ENCODE results near the gene CALML5. TPM values are rescaled to one million over a fixed set of nuclear protein-coding genes. Genes with fewer than 3 reads are reported as not detected.

The CALML5 gene
- total RNA-seq, 2 experiments from 2014 or later: not detected

DNA sequence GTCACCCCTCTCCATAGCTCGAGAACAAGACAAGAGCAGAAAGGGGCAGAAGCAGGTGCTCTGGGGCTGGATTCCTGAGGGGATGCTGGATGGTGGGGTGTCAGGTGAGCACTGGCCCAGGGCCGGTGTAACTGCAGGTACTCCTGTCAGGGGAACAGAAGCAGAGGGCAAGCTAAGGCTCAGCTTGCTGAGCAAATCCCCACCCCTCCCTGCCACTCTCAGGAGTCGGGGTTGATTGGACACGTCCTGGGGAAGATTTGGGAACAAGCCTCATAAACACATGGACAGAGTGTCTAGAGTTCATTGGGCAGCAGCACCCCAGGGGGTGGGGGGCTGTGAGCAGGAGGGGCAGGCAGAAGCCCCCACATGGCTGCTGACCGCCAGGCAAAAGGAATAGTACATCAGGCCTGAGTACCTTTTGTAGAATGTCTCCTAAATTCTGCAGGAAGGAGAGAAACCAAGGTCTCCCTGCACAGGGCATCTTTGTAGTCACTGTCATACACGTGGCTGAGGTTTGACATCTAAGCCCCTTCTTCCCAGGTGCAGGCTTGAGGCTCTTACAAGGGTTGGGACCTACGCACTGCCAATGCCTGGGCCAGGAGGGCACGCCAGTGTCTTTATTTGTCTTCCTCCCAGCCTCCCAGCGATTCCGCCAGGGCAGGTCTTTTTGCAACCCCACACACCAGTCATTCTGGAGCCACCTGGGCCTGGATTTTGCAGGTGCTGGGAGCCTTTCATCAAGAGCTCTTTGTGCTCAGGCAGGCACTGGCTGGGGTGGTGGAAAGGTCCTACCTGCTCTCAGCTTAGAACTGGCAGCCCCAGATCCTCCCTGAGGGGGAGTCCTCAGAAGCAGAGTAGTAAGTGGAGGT is 28.2 kb upstream of the CALML5 start:
- TF ChIP-seq, protein P1, sequence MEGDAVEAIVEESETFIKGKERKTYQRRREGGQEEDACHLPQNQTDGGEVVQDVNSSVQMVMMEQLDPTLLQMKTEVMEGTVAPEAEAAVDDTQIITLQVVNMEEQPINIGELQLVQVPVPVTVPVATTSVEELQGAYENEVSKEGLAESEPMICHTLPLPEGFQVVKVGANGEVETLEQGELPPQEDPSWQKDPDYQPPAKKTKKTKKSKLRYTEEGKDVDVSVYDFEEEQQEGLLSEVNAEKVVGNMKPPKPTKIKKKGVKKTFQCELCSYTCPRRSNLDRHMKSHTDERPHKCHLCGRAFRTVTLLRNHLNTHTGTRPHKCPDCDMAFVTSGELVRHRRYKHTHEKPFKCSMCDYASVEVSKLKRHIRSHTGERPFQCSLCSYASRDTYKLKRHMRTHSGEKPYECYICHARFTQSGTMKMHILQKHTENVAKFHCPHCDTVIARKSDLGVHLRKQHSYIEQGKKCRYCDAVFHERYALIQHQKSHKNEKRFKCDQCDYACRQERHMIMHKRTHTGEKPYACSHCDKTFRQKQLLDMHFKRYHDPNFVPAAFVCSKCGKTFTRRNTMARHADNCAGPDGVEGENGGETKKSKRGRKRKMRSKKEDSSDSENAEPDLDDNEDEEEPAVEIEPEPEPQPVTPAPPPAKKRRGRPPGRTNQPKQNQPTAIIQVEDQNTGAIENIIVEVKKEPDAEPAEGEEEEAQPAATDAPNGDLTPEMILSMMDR (conservative IDR thresholded peaks at IDR 0.05; ENCODE audit: low read length): no peak
- TF ChIP-seq EZH2phosphoT487 (IDR thresholded peaks at IDR 0.05; ENCODE audit: borderline replicate concordance, low read depth, low read length): no peak
- no peak for DNase-seq (ENCODE audit: low spot score)
- POLR2A ChIA-PET: interaction anchor here (0.6 kb wide), 1 partner anchor 79 kb away, joined by 3 read pairs; no protein-coding TSS in a partner anchor

DNA sequence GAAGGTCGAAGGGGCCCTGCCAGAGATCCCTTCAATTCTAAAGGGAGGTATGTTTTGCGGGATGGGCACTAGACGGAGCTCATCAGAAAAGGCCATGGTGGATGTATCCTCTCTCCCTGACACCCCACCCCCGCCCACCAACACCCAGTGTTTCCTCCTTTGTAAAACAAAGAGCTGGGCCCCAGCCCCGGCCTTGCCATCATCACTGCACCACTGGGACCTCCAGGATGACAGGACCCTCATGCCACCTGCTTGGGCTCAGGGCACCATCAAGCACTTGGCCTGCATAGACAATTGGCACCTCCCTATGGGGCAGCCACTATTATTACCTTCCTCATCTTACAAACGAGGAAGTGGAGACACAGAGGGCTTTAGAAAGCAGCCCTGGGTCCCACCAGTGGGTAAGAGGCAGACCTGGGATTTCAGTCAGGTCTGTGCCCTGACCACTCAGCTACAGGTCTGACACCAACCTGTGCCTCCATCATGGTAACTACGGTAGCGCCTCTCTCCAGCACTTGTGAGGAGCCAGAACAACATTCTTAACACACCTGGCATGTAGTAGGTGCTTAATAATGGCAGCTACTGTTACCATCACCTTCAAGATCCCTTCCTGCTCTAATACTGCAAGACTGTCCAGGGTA is 27.4 kb upstream of the CALML5 start:
- TF ChIP-seq EZH2phosphoT487 (IDR thresholded peaks at IDR 0.05; ENCODE audit: borderline replicate concordance, low read depth, low read length): no peak
- TF ChIP-seq, protein P1 (conservative IDR thresholded peaks at IDR 0.05; ENCODE audit: low read length): no peak
- Histone ChIP-seq H2AFZ (ENCODE audit: low read length) (no peak overlapping the region), H3K4me2 (ENCODE audit: low read length) (no peak overlapping the region), H3K9me3 (ENCODE audit: low read length) (no peaks in the 10 kb centered on the region), H3K36me3 (ENCODE audit: insufficient read depth, low read length) (no peaks in the 10 kb centered on the region), H3K4me3 (ENCODE audit: low read depth, low read length, poor library complexity, severe bottlenecking) (no peak overlapping the region), H4K20me1 (ENCODE audit: insufficient read depth, low read length) (no peaks in the 10 kb centered on the region), H3K27ac (ENCODE audit: low read depth, low read length, poor library complexity, severe bottlenecking) (no peak overlapping the region), H3K4me1 (ENCODE audit: insufficient read depth, low read length, poor library complexity, severe bottlenecking) (no peaks in the 10 kb centered on the region), H3K9me2 (ENCODE audit: insufficient read depth, low read length) (no peaks in the 10 kb centered on the region), H3K79me2 (ENCODE audit: insufficient read depth, low read depth, low read length) (no peaks in the 10 kb centered on the region)
- ChIA-PET CTCF (ENCODE audit: unreplicated experiment) (no interaction called here), POLR2A (no interaction called here)
- no peak for DNase-seq (ENCODE audit: low spot score)
- no TSS peak for BruUV-seq (replicated peaks)
- intact Hi-C loops (cut with micrococcal nuclease; ENCODE audit: unreplicated experiment): no loop called here

More for the DNA sequence above, 28.2 kb upstream of the CALML5 start:
- Histone ChIP-seq H3K27ac (ENCODE audit: low read depth, low read length, poor library complexity, severe bottlenecking) (no peak overlapping the region), H4K20me1 (ENCODE audit: insufficient read depth, low read length) (no peaks in the 10 kb centered on the region), H3K4me2 (ENCODE audit: low read length) (no peak overlapping the region), H3K36me3 (ENCODE audit: insufficient read depth, low read length) (no peaks in the 10 kb centered on the region), H2AFZ (ENCODE audit: low read length) (no peak overlapping the region), H3K9me3 (ENCODE audit: low read length) (no peaks in the 10 kb centered on the region), H3K4me3 (ENCODE audit: low read depth, low read length, poor library complexity, severe bottlenecking) (no peak overlapping the region), H3K4me1 (ENCODE audit: insufficient read depth, low read length, poor library complexity, severe bottlenecking) (no peaks in the 10 kb centered on the region), H3K79me2 (ENCODE audit: insufficient read depth, low read depth, low read length) (no peaks in the 10 kb centered on the region), H3K9me2 (ENCODE audit: insufficient read depth, low read length) (no peaks in the 10 kb centered on the region)
- CTCF ChIA-PET (ENCODE audit: unreplicated experiment): interaction anchor here (0.6 kb wide), 1 partner anchor 693 kb away, joined by 4 read pairs; no protein-coding TSS in a partner anchor
- no TSS peak for BruUV-seq (replicated peaks)
- intact Hi-C loops (cut with micrococcal nuclease; ENCODE audit: unreplicated experiment): no loop called here
